NAMALWA (cell line): ENCODE data around the gene NT5C1B.
A peak's percentile ranks its signal among the peaks of the same experiment; 100 is the strongest.
"Not testable (repeated sequence)": the region's sequence is repeated elsewhere in the genome, so short reads cannot be mapped to it uniquely, and the experiment has no call there.

Experiments
- DNase-seq: peaks from one replicate; pipeline ENCODE4 v3.0.0-alpha.2; 2015; ENCODE audit warnings: low spot score

NT5C1B gene

DNA sequence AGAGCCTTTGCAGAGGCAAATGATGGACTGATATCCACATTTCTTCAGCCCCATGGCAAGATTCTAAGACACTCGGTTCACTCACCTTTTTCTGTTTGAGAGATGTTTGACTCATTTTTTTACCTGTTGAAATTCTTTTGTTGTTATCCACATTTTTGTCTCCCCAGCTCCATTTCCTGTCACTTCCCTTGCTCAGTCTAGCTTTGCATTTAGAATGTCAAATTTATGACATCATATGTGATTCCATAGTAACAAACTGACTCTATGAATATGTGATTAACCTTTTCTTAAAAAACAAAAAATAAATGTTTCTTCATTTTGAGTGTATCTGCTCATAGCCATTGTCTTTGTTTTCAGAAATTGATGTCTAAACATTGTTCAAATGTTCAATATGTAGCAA is at the start of gene NT5C1B:
TSS of gene NT5C1B (minus strand) at position 216 of the 400 bp plus-strand sequence. CDS start at position 115, 101 bp downstream.
- no peak for DNase-seq

DNA sequence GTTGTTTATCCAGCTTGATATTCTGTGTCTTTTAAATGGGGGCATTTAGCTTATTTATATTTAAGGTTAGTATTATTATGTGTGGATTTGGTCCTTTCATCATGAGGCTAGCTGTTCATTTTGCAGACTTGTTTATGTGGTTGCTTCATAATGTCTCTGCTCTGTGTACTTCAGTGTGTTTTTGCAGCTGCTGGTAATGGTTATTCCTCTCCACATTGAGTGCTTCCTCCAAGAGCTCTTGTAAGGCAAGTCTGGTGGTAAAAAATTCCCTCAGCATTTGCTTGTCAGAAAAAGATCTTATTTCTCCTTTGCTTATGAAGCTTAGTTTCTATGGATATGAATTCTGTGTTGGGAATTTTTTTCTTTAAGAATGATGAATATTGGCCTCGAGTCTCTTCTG is 47.8 kb upstream of the NT5C1B start:
- DNase-seq: no peak

DNA sequence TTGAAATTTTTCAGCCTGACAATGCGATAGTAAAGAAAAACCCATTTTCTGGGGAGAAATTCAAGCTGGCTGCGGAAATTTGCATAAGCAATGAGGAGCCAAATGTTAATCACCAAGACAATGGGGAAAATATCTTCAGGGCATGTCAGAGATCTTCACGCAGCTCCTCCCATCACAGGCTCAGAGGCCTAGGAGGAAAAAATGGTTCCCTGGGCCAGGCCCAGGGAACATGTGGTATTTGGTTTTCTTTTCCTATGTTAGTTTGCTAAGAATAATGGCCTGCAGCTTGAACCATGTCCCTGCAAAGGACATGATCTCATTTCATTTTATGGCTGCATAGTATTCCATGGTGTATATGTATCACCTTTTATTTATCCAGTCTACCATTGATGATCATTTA is 43.3 kb upstream of the NT5C1B start:
- DNase-seq: not testable (repeated sequence)

DNA sequence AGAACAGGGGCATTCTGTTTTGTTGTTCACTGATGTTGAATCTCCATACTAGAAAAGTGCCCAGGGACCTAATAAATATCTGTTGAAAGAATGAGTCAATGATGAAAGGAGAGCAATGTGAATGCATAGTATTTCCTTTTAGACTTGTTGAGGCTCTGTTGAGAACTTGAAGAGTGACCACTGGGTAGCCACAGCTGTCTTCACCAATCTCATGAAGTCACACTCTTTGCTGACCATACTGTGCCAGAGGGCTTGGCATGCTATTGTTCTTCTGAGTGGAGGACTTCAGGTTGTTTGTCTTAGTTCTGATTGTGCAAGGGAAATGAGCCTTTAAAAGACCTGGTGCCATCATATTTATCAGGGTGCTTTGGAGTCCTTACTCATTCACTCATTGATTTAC is 41.6 kb upstream of the NT5C1B start:
- DNase-seq: no peak

DNA sequence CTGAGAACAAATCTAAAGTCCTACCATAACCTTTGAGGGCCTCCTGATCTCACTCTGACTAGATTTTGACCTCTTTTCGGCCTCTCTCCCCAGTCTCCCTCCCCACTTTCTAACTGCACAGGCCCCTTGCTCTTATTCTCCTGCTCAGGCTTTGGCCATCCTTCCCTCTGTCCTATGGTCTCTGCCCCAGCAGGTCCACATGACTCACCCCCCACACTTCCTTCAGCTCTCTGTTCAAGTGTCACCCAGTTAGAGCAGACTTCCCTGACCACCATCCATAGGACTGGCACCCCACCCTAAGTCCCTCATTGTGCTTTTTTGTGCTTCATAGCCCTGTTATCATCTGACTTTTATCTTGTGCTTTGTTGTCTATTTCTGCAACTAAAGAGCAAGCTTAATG is 41.2 kb upstream of the NT5C1B start:
- no peak for DNase-seq

DNA sequence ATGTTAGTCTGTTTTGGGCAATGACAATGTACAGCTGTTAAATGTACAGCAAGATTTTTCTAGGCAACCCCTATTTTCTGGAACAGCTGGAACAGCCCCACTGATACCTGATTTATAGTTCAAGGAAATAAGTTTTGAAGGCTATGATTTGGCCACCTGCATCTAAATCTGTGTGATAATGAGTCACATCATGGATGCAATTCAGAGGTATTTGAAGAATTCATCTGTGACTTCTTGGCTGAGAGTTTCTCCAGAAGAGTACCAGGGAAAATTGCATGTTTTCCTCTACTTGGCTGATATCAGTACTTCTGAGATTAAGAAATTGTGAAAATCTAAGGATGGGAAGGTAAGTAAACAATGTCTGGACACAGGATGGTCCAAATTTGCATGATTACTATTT is 40.7 kb upstream of the NT5C1B start:
- no peak for DNase-seq

DNA sequence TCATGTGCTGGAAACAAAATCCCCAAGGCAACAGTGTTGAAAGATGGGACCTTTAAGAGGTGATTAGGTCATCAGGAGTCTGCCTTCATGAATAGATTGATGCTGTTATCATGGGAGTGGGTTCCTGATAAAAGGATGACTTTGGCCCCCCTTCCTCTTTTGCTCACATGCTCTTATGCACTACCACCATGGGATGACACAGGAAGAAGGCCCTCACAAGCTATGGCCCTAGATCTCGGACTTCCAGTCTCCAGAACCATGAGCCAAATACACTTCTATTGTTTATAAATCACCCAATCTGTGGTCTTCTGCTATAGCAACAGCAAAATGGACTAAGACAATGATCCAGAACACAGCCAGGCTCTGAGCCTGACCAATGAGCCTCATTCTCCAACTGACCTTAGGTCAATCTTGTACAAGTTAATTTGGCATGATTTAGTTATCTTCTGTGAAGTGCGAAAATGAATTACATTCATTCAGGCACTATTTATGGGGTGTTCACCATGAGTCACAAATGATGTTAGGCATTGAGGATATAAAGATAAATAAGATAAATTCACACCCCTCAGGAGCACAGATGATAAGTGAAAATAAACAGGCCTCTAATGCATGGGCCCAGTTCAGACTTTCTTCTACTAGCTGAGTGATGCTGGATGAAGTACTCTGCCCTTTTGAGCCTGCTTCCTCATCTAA is 37.7 kb upstream of the NT5C1B start:
- no peak for DNase-seq

DNA sequence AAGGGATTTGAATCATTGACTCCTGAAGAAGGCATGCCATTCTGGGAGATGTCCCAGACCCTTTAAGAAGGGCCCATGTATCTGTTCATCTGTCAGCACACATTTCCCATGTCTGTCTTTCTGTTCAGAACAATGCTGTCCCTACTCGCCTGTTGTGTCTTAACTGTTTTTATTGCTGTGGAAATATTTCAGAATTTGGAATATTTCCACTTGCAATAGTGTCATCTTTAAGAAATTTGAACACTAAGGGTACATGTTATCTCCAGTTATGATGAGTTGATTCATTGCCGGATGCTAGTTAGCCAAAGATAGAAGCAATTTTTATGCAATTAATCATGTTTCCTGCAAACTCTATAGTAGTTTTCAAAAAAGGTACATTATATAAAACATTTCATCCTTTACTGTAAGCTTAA is 36.9 kb upstream of the NT5C1B start:
- DNase-seq: no peak

DNA sequence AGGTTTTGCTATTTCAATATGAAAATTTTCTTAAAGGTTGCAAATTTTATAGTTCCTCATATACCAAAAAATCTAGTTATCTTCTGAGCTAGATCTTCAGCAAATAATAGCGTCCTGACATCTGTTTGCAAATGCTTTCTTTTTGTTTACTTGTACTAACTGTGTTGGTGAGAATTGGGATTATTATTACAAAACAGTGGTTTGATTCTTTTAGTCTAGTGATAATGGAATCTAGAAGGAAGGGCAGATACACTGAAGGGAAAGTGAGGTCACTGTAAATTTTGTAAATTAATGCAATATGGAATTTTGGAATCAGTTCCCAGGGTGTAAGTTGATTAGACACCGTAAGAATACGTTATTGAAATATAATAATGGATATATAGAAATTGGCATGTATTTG is 36.2 kb upstream of the NT5C1B start:
- no peak for DNase-seq

DNA sequence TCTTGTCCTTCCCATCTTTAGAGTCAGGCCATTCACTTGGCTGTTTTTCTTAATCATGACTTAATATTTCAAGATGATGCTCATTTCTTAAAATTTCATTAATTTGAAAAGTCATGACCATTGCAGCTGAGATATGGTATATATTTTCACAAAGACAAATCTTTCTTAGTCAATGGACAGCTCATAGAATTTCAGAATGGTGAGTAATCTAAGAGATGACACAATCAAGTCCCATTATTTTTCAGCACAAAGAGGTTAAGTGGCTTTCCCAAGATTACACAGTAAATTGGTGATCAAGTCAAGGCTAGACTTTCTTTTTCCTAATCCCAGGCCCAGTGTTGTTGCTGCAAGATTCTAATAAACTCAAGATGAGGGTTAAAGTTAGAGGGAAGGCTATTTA is 34.4 kb upstream of the NT5C1B start:
- DNase-seq: no peak

DNA sequence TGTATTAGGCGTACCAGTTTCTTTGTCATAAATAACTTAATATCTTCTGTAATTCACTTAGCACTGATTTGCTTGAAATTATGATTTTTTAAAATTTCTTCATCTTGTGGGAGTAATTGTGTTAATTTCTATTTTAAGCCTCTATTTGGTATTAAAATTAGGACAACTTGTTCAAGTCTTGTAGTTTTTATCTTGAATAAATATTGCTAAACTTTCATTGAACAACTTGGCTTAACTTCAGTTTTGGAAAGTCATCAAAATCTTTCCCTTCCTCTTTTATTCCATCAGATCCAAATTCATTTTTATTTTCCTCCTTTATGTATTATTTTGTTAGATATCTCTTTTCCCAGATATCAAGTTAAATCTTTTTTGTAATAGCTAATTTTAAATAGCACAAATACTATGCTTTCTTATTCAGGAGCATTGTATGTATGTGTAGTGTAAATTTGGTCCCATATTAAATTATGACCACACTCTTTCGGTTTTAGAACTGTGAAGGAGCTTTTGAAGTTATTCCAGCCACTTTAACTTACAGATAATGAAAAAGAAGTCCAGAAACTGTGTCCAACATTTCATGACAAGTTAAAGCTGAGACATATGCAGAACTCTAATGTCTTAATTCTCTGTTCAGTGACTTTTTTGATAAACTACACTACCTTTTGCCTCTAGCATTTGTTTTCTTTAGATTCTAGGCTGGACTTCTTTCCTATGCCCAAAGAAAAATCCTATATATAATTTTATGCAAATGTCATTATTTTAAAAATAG is 31.7 kb upstream of the NT5C1B start:
- no peak for DNase-seq

DNA sequence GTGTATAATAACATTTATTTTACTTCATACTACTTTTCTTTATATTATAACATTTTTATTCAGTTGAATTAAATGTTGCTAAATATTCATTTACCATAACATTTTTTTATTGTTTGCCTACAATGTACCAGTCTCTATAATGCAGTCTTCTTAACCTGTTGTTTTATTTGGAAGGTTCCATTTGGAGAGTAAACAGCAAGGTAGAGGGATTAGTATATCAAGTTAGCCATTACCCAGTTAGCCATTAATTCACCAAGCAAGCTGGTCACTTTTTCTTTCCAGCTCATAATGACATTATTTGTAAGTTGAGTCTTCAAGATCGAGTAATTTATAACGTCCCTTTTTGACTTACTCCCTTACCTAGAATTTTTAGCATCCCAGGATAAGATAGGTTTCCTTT is 29.7 kb upstream of the NT5C1B start:
- no peak for DNase-seq

DNA sequence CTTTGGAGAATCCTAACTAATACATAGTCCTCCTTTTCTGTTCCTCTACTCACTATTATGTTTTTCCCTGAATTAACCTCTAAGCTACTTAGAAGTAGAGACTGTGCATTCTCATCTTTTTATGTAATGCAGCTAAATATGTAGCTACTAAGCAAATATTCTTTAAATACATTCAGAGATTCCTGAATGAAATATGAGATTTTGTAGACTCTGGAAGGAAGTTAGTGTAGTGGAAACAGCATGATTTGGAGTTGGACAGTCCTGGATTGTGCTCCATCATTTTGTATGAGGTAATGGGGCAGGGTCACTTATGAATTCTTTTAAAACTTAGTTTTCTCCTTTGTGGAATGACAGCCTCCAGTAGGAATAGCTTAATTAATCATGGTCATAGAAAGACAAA is 24.7 kb upstream of the NT5C1B start:
- DNase-seq: no peak

DNA sequence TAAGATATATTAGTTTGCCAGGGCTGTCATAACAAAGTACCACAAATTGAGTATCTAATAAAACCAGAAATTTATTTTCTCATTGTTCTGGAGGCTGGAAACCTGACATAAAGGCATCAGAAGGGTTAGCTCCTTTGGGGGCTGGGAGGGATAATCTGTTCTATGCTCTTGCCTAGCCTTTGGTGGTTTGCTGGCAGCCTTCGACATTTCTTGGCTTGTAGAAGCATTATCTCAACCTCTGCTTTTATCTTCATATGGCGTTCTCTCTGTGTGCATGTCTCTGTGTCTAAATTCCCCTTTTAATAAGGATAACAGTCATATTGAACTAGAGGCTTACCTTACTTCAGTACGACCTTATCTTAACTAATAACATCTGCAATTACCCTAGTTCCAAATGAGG is 22.8 kb upstream of the NT5C1B start:
- DNase-seq: no peak

DNA sequence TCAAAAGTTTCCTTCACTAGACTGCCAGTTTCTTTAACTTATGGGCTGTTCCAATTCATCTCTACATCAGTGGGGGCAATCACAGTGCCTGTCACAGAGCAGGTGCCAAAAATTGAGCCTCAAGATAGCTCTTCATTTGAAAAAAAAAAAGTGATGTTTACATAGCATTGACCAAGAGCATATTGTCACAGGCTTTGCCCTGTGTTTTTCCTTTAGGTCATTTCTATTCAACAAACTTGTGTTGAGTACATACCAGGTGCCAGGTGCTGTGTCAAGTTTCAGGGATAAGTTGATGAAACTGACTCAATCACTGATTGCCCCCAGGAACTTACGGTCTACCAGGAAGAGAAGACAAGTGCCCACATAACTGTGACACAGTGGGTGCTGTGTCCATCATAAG is 22.2 kb upstream of the NT5C1B start:
- DNase-seq: no peak

DNA sequence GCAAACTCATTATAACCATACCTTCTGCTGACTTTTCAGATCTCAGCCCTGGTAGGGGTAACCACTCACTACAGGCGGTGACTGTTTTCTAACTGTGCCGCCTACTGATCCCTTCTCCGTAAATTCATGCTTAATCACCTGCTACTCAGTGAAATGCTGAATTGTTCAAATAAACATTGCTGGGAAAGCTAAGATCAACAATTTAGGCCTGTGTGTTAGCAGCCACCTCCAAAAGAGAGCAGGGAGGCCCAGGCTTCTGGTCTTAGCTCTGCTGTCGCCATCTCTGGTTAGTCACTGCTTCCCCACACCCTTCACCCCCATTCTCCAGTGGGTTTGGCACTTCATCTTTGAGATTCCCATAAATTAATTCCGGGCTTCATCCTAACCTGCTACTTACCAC is 21.8 kb upstream of the NT5C1B start:
- DNase-seq: no peak

DNA sequence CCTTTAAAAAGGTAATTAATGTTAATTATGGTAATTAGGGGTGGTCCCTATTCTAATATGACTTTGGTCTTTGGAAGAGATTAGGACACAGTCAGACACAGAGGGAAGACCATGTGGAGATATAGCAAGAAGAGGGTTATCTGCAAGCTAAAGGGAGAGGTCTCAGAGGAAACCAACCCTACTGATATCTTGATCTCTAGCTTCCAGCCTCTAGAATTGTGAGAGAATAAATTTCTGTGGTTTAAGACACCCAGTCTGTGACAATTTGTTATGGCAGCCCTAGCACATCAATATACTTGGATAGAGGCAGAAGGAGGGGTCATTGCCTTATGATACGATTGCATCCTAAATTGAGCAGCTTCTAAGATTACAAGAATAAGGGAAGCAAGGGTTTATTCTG is 21.3 kb upstream of the NT5C1B start:
- DNase-seq: no peak

DNA sequence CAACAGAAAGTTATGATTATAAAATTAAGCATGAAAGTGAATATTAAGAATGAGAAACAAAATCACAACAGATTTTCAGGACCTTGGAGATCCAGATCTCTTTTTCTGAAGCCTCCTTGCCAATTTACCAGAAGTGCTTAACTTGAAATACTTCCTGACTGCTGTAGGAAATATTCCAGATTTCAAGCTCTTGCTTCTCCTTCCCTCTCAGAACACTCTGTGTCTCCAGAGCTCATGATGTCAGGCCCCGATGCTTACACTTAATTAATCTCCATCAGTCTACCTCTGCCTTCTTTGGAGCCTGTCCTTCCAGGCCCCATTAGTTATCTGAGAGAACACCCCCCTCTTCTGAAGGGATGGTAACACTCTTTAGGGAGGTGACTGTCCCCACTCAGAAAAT is 20.7 kb upstream of the NT5C1B start:
- DNase-seq: no peak

DNA sequence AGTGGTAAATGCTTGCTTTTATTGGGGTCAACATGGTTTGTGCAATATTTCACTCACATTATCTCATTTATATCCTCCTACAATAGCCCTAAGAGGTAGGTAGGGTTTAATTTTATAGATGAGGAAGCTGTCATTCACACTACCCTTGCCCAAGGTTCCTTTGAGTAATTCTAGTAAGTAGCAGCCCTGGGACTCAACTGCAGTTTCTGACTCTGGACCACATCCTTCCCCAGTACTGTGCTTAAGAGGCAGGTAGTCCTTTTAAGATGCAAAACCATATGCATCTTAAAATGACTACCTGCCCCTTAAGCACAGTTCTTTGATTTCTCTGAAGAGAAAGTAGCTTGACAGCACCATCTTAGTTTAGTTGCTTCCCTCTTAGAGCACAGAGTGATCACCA is 15.7 kb upstream of the NT5C1B start:
- no peak for DNase-seq

DNA sequence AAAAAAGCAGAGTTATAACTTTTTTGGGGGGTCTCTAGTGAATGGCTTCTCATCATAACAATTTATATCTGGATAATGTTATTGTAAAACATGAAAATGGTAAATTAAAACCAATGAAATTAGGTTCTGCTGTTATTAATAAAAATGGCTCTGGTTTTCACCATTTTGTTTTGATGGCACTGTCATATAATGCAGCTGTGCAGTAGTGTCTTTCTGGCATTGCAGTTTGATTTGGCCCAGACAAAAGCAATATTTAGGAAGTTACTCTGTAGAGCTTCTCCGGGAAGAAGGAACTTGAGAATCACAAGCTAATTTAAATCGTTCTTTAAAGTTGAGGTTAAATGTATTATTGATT is 15.1 kb upstream of the NT5C1B start:
- no peak for DNase-seq

DNA sequence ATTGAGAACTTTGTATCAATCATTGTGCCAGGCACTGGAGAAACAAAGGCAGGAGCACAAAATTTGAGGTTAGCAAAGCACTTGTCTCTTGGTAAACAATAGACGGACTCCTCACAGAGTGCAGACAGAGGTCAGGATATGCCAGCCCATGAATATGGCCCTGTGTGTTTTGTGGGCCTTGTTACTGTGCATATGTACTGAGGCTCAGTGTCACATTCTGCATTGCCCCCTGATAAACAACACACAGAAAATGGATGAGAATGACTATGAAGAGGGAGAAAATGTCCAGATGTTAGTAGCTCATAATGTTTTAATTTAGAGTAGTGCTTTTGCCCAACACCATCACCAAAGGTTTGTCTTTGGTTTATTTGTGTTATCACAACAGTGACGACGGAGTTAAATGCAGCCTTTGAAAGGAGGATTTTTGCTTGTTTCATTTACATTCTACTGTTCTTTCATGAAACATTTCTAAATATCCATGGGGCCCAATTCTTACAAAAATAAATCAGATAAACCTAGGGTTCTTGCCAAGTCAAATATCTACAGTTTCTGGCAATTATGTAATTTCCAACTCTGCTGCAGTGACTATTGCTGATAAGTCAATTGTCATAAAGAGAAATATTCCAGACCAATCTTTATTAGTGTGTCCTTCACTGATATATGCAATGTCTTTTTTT is 14.6 kb upstream of the NT5C1B start:
- DNase-seq: no peak

DNA sequence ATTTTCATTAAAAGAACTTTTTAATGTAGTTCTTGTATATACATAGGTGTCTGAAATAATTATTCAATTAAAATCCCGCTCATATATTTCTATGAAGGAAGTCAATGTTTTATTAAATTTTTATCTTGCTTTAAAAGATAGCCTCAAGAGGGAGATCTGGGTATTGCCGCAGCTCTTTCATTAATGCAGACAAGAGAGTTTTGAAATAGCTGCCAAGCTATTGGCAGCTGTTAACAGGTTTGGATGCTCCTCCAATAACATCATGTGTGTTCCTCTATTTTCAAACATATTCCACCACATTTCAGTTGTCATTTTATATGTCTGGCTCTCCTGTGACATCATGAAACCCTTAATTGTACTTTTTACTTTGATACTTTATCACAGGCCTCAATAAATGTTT is 12.9 kb upstream of the NT5C1B start:
- no peak for DNase-seq

DNA sequence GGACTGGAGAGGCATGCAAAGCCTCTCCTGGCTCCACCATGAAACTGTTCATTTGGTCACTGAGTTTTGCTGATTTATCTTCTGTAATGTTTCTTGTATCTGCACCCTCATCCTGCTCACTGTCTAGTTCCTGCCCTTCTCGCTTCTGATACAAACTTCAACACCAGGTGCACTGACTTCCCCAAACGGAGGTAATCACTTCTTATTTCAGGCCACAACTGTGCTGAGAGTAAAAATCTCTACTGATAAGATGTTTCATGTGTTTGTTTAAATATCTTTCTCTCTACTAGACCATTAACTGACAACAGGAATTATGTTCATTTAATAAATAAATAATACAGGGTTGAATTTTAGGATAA is 10.9 kb upstream of the NT5C1B start:
- peak; percentile 1 for DNase-seq
